Mesothelial cell of epicardium (in vitro differentiated cells): ENCODE measurements around the gene PPP1R1B. TPM values are rescaled to one million over a fixed set of nuclear protein-coding genes. Genes with fewer than 3 reads are reported as not detected.
A peak's percentile ranks its signal among the peaks of the same experiment; 100 is the strongest.

Experiments used
- DNase-seq, 2 experiments: peaks; one replicate each; pipeline ENCODE4 v3.0.0; 2021; ENCODE audit warnings: low spot score in 2 of 2; ENCODE audit not compliant: unreplicated experiment in 2 of 2
- H3K27ac Mint-ChIP-seq: 2 replicates; pipeline ENCODE4 v1.8.0; 2021; ENCODE audit warnings: mixed read lengths
- H3K27me3 Mint-ChIP-seq: 2 replicates; pipeline ENCODE4 v1.8.0; 2021; ENCODE audit warnings: low read depth, mixed read lengths
- H3K36me3 Mint-ChIP-seq: 2 replicates; pipeline ENCODE4 v1.8.0; 2021; ENCODE audit warnings: mixed read lengths
- H3K4me1 Mint-ChIP-seq: 2 replicates; pipeline ENCODE4 v1.8.0; 2021; ENCODE audit warnings: mixed read lengths
- H3K4me3 Mint-ChIP-seq: 2 replicates; pipeline ENCODE4 v1.8.0; 2021; ENCODE audit warnings: mild to moderate bottlenecking, moderate library complexity, mixed read lengths
- H3K9me3 Mint-ChIP-seq: 2 replicates; pipeline ENCODE4 v1.8.0; 2021; ENCODE audit warnings: mixed read lengths
- total RNA-seq: library from RNA; stranded (reverse); gene quantifications from 3 replicates; pipeline ENCODE4 v1.2.1, GENCODE V29; 2021
- TF ChIP-seq, protein P1 (sequence below): fragments of 200-600 bp; sonication (generic); IDR thresholded peaks from one replicate; pipeline ENCODE4 v1.5.0; 2021; ENCODE audit warnings: antibody characterized with exemption; ENCODE audit not compliant: unreplicated experiment

Gene PPP1R1B
- total RNA-seq, 1 donor from 2014 or later: 0.58 TPM

DNA sequence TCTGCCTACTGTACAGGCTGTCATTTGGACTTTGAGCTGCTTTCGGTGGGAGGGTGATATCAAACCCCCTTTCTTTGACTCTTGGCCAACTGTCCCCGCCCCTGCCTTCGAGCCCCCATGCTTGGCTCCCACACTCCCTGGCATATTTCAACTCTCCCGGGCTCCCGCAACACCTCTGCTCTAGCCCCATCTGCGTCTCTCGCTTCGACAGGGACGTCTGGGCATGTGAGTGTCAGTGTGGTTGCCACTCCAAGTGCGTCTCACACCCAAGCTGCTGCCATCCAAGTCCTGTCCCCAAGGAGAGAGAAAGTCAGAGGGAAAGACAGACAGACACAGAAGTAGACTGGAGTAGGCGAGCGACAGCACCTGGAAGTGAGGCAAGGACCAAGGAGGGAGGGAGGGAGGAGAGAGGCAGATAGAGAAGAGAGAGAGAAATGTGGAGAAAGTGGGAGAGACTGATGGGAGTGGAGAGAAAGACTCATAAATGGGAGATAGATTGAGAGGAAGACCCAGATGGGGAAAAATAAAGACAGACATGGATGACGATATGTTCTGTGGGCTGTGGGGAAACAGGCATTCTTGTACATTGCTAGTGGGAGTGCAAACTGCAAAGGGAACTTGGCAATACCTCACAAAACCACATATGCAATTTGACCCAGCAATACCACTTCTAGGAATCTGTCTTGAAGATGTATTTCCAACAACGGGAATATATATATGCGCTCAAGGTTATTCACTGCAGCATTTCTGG is 22.0 kb downstream of the PPP1R1B start:
- TF ChIP-seq, protein P1, sequence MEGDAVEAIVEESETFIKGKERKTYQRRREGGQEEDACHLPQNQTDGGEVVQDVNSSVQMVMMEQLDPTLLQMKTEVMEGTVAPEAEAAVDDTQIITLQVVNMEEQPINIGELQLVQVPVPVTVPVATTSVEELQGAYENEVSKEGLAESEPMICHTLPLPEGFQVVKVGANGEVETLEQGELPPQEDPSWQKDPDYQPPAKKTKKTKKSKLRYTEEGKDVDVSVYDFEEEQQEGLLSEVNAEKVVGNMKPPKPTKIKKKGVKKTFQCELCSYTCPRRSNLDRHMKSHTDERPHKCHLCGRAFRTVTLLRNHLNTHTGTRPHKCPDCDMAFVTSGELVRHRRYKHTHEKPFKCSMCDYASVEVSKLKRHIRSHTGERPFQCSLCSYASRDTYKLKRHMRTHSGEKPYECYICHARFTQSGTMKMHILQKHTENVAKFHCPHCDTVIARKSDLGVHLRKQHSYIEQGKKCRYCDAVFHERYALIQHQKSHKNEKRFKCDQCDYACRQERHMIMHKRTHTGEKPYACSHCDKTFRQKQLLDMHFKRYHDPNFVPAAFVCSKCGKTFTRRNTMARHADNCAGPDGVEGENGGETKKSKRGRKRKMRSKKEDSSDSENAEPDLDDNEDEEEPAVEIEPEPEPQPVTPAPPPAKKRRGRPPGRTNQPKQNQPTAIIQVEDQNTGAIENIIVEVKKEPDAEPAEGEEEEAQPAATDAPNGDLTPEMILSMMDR: no peak
- H3K27ac Mint-ChIP-seq: peak overlapping the region; percentile 59
- DNase-seq: no peak

GRCh38 chr17:39650121-39650579 is 23.4 kb downstream of the PPP1R1B start:
- no peak overlapping the region for H3K27ac Mint-ChIP-seq
- no peaks in the 10 kb centered on the region for H3K9me3 Mint-ChIP-seq
- no peak for DNase-seq
- no peak overlapping the region for H3K4me3 Mint-ChIP-seq
- TF ChIP-seq, protein P1: no peak
- H3K27me3 Mint-ChIP-seq: no peaks in the 10 kb centered on the region
- peaks cover 2% of the 10 kb centered on the region for H3K36me3 Mint-ChIP-seq
- H3K4me1 Mint-ChIP-seq: peaks cover 19% of the 10 kb centered on the region

More for the DNA sequence above, 22.0 kb downstream of the PPP1R1B start:
- peaks cover 25% of the 10 kb centered on the region for H3K4me1 Mint-ChIP-seq
- peaks cover 2% of the 10 kb centered on the region for H3K36me3 Mint-ChIP-seq
- no peaks in the 10 kb centered on the region for H3K9me3 Mint-ChIP-seq
- H3K4me3 Mint-ChIP-seq: no peak overlapping the region
- no peaks in the 10 kb centered on the region for H3K27me3 Mint-ChIP-seq

DNA sequence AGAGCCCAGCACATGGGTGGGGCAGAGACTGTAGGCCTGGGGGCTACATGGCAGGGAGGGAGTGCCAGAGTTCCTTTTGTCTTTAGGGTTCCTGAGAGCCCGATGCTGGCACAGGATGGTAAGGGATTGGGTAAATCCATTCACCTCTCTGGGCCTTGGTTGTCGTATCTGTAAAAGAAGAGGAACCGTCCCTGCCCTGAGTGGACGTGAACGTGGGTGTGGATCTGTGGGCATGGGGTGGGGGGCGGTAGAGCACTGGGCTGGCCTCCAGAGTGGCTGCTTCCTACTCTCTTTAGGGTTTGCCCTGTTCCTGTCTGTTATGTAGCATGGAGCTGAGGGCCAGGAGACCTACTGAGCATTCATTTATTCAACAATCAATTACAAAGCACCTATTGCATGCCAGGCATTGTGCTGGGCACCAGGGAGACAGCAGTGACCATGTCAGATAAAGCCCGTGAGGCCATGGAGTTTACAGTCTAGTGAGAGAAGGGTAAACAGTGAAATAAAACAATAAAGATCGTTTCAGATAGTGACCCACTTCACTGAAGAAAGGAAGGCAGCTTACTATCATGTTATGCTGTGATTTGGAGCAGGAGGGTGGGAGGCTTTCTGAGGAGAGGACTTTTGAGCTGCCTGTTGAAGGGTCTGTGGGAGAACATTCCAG is 25.3 kb downstream of the PPP1R1B start:
- Mint-ChIP-seq H3K4me1 (peaks cover 18% of the 10 kb centered on the region), H3K4me3 (no peak overlapping the region), H3K9me3 (no peaks in the 10 kb centered on the region), H3K27me3 (no peaks in the 10 kb centered on the region), H3K36me3 (peaks cover 7% of the 10 kb centered on the region), H3K27ac (peak overlapping the region; percentile 77)
- DNase-seq: no peak
- TF ChIP-seq, protein P1: no peak

- no peaks in the 10 kb centered on the region for H3K27me3 Mint-ChIP-seq
- no peak for DNase-seq
- peaks cover 18% of the 10 kb centered on the region for H3K4me1 Mint-ChIP-seq
- H3K4me3 Mint-ChIP-seq: no peak overlapping the region
- peaks cover 7% of the 10 kb centered on the region for H3K36me3 Mint-ChIP-seq
- peak overlapping the region; percentile 77 for H3K27ac Mint-ChIP-seq
- H3K9me3 Mint-ChIP-seq: no peaks in the 10 kb centered on the region
- TF ChIP-seq, protein P1: no peak
Observed at GRCh38 chr17:39652587-39653315, 26.0 kb downstream of the PPP1R1B start.

DNA sequence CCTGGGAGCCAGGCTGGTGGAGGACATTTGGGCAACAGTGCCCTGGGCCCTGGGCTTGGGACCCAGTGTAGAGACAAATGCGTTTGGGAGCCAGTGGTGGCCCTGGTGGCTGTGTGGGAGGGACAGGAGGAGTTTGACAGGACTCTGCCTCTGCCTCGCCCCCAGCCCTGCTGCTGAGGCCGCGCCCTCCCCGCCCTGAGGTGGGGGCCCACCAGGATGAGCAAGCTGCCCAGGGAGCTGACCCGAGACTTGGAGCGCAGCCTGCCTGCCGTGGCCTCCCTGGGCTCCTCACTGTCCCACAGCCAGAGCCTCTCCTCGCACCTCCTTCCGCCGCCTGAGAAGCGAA is 26.5 kb downstream of the PPP1R1B start:
- no peak overlapping the region for H3K27ac Mint-ChIP-seq
- no peaks in the 10 kb centered on the region for H3K9me3 Mint-ChIP-seq
- H3K4me1 Mint-ChIP-seq: peaks cover 18% of the 10 kb centered on the region
- H3K36me3 Mint-ChIP-seq: peaks cover 9% of the 10 kb centered on the region
- H3K4me3 Mint-ChIP-seq: no peak overlapping the region
- no peaks in the 10 kb centered on the region for H3K27me3 Mint-ChIP-seq
- TF ChIP-seq, protein P1: no peak
- DNase-seq: no peak
